ENCODE results near the gene CACNA1C. TPM values are rescaled to one million over a fixed set of nuclear protein-coding genes. Genes with fewer than 3 reads are reported as not detected.

The CACNA1C gene
- total RNA-seq, 2 donors from 2014 or later = 0.86 to 6.3 TPM

- Mint-ChIP-seq H3K4me1 (no peaks in the 10 kb centered on the region), H3K27ac (no peak overlapping the region)
- DNase-seq = no peak
Measured at GRCh38 chr12:2733493-2734355, 680.9 kb downstream of the CACNA1C start.

DNA sequence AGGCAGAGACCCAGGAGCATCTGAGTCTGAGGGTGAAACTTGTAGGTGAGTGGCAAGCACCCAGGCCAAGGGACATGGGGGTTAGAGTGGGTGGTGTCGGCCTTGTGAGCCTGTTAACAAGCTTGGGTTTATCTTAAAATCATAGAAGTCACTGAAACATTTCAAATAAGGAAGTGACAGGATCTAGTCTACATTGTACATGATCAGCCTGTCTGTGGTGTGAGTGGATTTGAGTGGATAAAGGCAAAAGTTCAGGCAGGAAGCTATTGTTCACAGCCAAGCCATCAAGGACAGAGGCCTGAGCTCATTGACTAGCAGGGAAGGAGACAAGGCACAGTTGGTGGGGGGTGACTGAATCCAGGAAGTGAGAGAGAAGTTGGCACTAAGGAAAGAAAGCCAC, 682.6 kb downstream of the CACNA1C start:
- Histone ChIP-seq H3K4me3 (ENCODE audit: low read length) (no peak overlapping the region), H3K27ac (ENCODE audit: low read depth, low read length) (no peak overlapping the region), H3K27me3 (ENCODE audit: control insufficient read depth, insufficient read depth, low read length, poor library complexity, severe bottlenecking) (peaks cover 20% of the 10 kb centered on the region), H3K4me1 (ENCODE audit: control insufficient read depth, insufficient read depth, low read length) (no peaks in the 10 kb centered on the region), H3K9ac (ENCODE audit: extremely low read depth, low read length, poor library complexity, severe bottlenecking) (no peak overlapping the region), H3K9me3 (ENCODE audit: control insufficient read depth, low read length) (no peaks in the 10 kb centered on the region), H3K36me3 (ENCODE audit: control insufficient read depth, insufficient read depth, low read length) (no peaks in the 10 kb centered on the region)
- TF ChIP-seq CTCF (conservative IDR thresholded peaks at IDR 0.05) = no peak
- peaks cover 18% of the 10 kb centered on the region for H3K27me3 Mint-ChIP-seq (ENCODE audit: insufficient read depth)
- no peak overlapping the region for H3K4me3 Mint-ChIP-seq
- no peaks in the 10 kb centered on the region for H3K9me3 Mint-ChIP-seq
- H3K4me1 Mint-ChIP-seq = no peaks in the 10 kb centered on the region
- DNase-seq = no peak
- no peak overlapping the region for H3K27ac Mint-ChIP-seq
- H3K36me3 Mint-ChIP-seq (ENCODE audit: low read depth) = no peaks in the 10 kb centered on the region
- 80 to 100% methylated on average over 1 of the region's 1 CpG for WGBS, 2 experiments (ENCODE audit: insufficient coverage in 1 of 2, insufficient read length in 1 of 2)

More at GRCh38 chr12:2733493-2734355, 680.9 kb downstream of the CACNA1C start:
- no peak overlapping the region for H3K4me3 Mint-ChIP-seq
- H3K36me3 Mint-ChIP-seq (ENCODE audit: low read depth) = no peaks in the 10 kb centered on the region
- WGBS, 2 experiments (ENCODE audit: insufficient coverage in 1 of 2, insufficient read length in 1 of 2) = 75 to 76% methylated on average over 5 to 13 of the region's 13 CpGs
- H3K36me3 ChIP-seq (ENCODE audit: control insufficient read depth, insufficient read depth, low read length) = no peaks in the 10 kb centered on the region
- no peak overlapping the region for H3K27ac ChIP-seq (ENCODE audit: low read depth, low read length)
- H3K9me3 ChIP-seq (ENCODE audit: control insufficient read depth, low read length) = no peaks in the 10 kb centered on the region
- H3K27me3 Mint-ChIP-seq (ENCODE audit: insufficient read depth) = peaks cover 33% of the 10 kb centered on the region
- TF ChIP-seq CTCF (conservative IDR thresholded peaks at IDR 0.05) = peak; percentile 69
- peaks cover 36% of the 10 kb centered on the region for H3K27me3 ChIP-seq (ENCODE audit: control insufficient read depth, insufficient read depth, low read length, poor library complexity, severe bottlenecking)
- no peaks in the 10 kb centered on the region for H3K9me3 Mint-ChIP-seq
- no peak overlapping the region for H3K9ac ChIP-seq (ENCODE audit: extremely low read depth, low read length, poor library complexity, severe bottlenecking)
- H3K4me1 ChIP-seq (ENCODE audit: control insufficient read depth, insufficient read depth, low read length) = no peaks in the 10 kb centered on the region
- no peak overlapping the region for H3K4me3 ChIP-seq (ENCODE audit: low read length)

GRCh38 chr12:2737656-2738241, 685.0 kb downstream of the CACNA1C start:
- Histone ChIP-seq H3K36me3 (ENCODE audit: control insufficient read depth, insufficient read depth, low read length) (no peaks in the 10 kb centered on the region), H3K4me1 (ENCODE audit: control insufficient read depth, insufficient read depth, low read length) (no peaks in the 10 kb centered on the region), H3K27me3 (ENCODE audit: control insufficient read depth, insufficient read depth, low read length, poor library complexity, severe bottlenecking) (no peaks in the 10 kb centered on the region), H3K9ac (ENCODE audit: extremely low read depth, low read length, poor library complexity, severe bottlenecking) (no peak overlapping the region), H3K4me3 (ENCODE audit: low read length) (no peak overlapping the region), H3K9me3 (ENCODE audit: control insufficient read depth, low read length) (no peaks in the 10 kb centered on the region), H3K27ac (ENCODE audit: low read depth, low read length) (no peak overlapping the region)
- DNase-seq = no peak
- Mint-ChIP-seq H3K9me3 (no peaks in the 10 kb centered on the region), H3K36me3 (ENCODE audit: low read depth) (no peaks in the 10 kb centered on the region), H3K4me1 (no peaks in the 10 kb centered on the region), H3K27me3 (ENCODE audit: insufficient read depth) (peaks cover 9% of the 10 kb centered on the region), H3K4me3 (no peak overlapping the region), H3K27ac (no peak overlapping the region)
- 86 to 97% methylated on average over 4 to 11 of the region's 11 CpGs for WGBS, 2 experiments (ENCODE audit: insufficient coverage in 1 of 2, insufficient read length in 1 of 2)
- TF ChIP-seq CTCF (conservative IDR thresholded peaks at IDR 0.05) = no peak

Measured in endodermal cell (in vitro differentiated cells).